ENCODE measurements around the gene COL6A1. TPM values are rescaled to one million over a fixed set of nuclear protein-coding genes. Genes with fewer than 3 reads are reported as not detected.
"Not testable (repeated sequence)": the region's sequence is repeated elsewhere in the genome, so short reads cannot be mapped to it uniquely, and the experiment has no call there.

The COL6A1 gene
- total RNA-seq, 4 donors from 2014 or later, result 25.0 to 242 (median 54.9) TPM

DNA sequence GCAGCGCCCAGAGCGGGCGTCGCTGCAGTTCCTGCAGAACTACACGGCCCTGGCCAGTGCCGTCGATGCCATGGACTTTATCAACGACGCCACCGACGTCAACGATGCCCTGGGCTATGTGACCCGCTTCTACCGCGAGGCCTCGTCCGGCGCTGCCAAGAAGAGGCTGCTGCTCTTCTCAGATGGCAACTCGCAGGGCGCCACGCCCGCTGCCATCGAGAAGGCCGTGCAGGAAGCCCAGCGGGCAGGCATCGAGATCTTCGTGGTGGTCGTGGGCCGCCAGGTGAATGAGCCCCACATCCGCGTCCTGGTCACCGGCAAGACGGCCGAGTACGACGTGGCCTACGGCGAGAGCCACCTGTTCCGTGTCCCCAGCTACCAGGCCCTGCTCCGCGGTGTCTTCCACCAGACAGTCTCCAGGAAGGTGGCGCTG lies 22.0 kb downstream of the COL6A1 start:
- Histone ChIP-seq H3K27ac (no peak overlapping the region), H3K4me1 (no peaks in the 10 kb centered on the region), H3K36me3 (peaks cover 0 to 44% (median 0%) of the 10 kb centered on the region in 3 donors), H3K9me3 (no peaks in the 10 kb centered on the region), H3K4me3 (no peak overlapping the region), H3K27me3 (no peaks in the 10 kb centered on the region)
- no peak for DNase-seq
- TF ChIP-seq, protein P1, sequence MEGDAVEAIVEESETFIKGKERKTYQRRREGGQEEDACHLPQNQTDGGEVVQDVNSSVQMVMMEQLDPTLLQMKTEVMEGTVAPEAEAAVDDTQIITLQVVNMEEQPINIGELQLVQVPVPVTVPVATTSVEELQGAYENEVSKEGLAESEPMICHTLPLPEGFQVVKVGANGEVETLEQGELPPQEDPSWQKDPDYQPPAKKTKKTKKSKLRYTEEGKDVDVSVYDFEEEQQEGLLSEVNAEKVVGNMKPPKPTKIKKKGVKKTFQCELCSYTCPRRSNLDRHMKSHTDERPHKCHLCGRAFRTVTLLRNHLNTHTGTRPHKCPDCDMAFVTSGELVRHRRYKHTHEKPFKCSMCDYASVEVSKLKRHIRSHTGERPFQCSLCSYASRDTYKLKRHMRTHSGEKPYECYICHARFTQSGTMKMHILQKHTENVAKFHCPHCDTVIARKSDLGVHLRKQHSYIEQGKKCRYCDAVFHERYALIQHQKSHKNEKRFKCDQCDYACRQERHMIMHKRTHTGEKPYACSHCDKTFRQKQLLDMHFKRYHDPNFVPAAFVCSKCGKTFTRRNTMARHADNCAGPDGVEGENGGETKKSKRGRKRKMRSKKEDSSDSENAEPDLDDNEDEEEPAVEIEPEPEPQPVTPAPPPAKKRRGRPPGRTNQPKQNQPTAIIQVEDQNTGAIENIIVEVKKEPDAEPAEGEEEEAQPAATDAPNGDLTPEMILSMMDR (IDR thresholded peaks at IDR 0.05), result no peak
- no peak for TF ChIP-seq POLR2A (IDR thresholded peaks at IDR 0.05)
- intact Hi-C loops (cut with DNase I), result no loop called here
- 96 to 99% methylated on average over 14 to 19 of the region's 42 CpGs for WGBS, 2 donors

DNA sequence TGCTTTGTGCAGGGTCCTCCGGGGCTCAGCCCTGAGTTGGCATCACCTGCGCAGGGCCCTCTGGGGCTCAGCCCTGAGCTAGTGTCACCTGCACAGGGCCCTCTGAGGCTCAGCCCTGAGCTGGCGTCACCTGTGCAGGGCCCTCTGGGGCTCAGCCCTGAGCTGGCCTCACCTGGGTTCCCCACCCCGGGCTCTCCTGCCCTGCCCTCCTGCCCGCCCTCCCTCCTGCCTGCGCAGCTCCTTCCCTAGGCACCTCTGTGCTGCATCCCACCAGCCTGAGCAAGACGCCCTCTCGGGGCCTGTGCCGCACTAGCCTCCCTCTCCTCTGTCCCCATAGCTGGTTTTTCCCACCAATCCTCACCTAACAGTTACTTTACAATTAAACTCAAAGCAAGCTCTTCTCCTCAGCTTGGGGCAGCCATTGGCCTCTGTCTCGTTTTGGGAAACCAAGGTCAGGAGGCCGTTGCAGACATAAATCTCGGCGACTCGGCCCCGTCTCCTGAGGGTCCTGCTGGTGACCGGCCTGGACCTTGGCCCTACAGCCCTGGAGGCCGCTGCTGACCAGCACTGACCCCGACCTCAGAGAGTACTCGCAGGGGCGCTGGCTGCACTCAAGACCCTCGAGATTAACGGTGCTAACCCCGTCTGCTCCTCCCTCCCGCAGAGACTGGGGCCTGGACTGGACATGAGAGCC lies 22.7 kb downstream of the COL6A1 start:
- Histone ChIP-seq H3K9me3 (no peaks in the 10 kb centered on the region), H3K4me1 (no peaks in the 10 kb centered on the region), H3K27me3 (no peaks in the 10 kb centered on the region), H3K36me3 (peaks cover 0 to 36% (median 0%) of the 10 kb centered on the region in 3 donors), H3K4me3 (no peak overlapping the region), H3K27ac (no peak overlapping the region)
- intact Hi-C loops (cut with DNase I), result no loop called here
- DNase-seq, result no peak
- TF ChIP-seq, protein P1 (IDR thresholded peaks at IDR 0.05), result no peak
- TF ChIP-seq POLR2A (IDR thresholded peaks at IDR 0.05), result no peak
- WGBS, 2 donors, result 86 to 92% methylated on average over 7 to 16 of the region's 24 CpGs

DNA sequence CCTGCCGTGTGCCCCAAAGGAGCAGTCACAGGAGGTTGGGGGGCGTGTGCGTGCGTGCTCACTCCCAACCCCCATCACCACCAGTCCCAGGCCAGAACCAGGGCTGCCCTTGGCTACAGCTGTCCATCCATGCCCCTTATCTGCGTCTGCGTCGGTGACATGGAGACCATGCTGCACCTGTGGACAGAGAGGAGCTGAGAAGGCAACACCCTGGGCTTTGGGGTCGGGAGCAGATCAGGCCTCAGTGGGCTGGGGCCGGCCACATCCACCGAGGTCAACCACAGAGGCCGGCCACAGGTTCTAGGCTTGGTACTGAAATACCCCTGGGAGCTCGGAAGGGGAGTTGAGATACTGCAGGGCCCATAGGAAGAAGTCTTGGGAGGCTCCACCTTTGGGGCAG lies 23.5 kb downstream of the COL6A1 start:
- intact Hi-C loops (cut with DNase I), result no loop called here
- no peak for TF ChIP-seq POLR2A (IDR thresholded peaks at IDR 0.05)
- TF ChIP-seq, protein P1 (IDR thresholded peaks at IDR 0.05), result no peak
- H3K27ac ChIP-seq, result no peak overlapping the region
- no peaks in the 10 kb centered on the region for H3K9me3 ChIP-seq
- 72 to 83% methylated on average over 7 to 11 of the region's 12 CpGs for WGBS, 2 donors
- peaks cover 0 to 34% (median 0%) of the 10 kb centered on the region in 3 donors for H3K36me3 ChIP-seq
- no peak overlapping the region for H3K4me3 ChIP-seq
- no peaks in the 10 kb centered on the region for H3K27me3 ChIP-seq
- H3K4me1 ChIP-seq, result no peaks in the 10 kb centered on the region
- no peak for DNase-seq

GRCh38 chr21:46005481-46005881 lies 23.9 kb downstream of the COL6A1 start:
- Histone ChIP-seq H3K27ac (no peak overlapping the region), H3K4me1 (no peaks in the 10 kb centered on the region), H3K36me3 (peaks cover 0 to 34% (median 0%) of the 10 kb centered on the region in 3 donors), H3K4me3 (no peak overlapping the region), H3K9me3 (no peaks in the 10 kb centered on the region), H3K27me3 (no peaks in the 10 kb centered on the region)
- DNase-seq, result no peak
- 84 to 89% methylated on average over 9 to 13 of the region's 20 CpGs for WGBS, 2 donors
- intact Hi-C loops (cut with DNase I), result no loop called here
- TF ChIP-seq POLR2A (IDR thresholded peaks at IDR 0.05), result no peak
- TF ChIP-seq, protein P1 (IDR thresholded peaks at IDR 0.05), result no peak

DNA sequence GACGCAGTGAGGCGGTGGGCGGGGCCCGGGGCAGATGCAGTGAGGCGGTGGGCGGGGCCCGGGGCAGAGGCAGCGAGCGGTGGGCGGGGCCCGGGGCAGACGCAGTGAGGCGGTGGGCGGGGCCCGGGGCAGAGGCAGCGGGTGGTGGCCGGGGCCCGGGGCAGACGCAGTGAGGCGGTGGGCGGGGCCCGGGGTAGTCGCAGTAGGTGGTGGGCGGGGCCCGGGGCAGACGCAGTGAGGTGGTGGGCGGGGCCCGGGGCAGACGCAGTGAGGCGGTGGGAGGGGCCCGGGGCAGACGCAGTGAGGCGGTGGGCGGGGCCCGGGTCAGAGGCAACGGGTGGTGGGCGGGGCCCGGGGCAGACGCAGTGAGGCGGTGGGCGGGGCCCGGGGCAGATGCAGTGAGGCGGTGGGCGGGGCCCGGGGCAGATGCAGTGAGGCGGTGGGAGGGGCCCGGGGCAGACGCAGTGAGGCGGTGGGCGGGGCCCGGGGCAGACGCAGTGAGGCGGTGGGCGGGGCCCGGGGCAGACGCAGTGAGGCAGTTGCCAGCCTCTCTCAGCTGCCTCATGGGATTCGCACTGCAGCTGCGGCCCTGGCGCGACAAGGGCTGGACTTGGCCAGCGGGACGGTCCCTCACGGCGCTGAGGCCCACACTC lies 24.4 kb downstream of the COL6A1 start:
- DNase-seq; H3K27ac ChIP-seq; H3K27me3 ChIP-seq; H3K4me3 ChIP-seq; intact Hi-C loops (cut with DNase I); H3K9me3 ChIP-seq; H3K4me1 ChIP-seq: not testable (repeated sequence)
- WGBS, 2 donors, result no CpG with 5 or more reads among the region's 64 CpGs
- peaks cover 0 to 33% (median 0%) of the 10 kb centered on the region in 3 donors for H3K36me3 ChIP-seq
